Activated CD4-positive, alpha-beta memory T cell treated with anti-CD3 and anti-CD28 coated beads for 36 hours (primary cell): Measurements from ENCODE around the gene TRAPPC6A. TPM values are rescaled to one million over a fixed set of nuclear protein-coding genes. Genes with fewer than 3 reads are reported as not detected.

ENCODE experiments used
- CTCF ChIA-PET: fragments of 350-600 bp; sonication (Branson Sonifier 250); formaldehyde crosslinking; loops from one replicate; lab custom pipeline; 2021; ENCODE audit warnings: antibody characterized with exemption, inconsistent platforms; lab: Charles Lee
- POLR2A ChIA-PET: fragments of 350-600 bp; sonication (Branson Sonifier 250); formaldehyde crosslinking; loops from one replicate; lab custom pipeline; 2021; ENCODE audit warnings: antibody characterized with exemption; lab: Charles Lee
- DNase-seq: peaks from one replicate; pipeline ENCODE4 v3.0.0-alpha.2; 2020
- H3K27ac Mint-ChIP-seq: one replicate; pipeline ENCODE4 v1.8.0; 2021; ENCODE audit warnings: mixed read lengths
- H3K27me3 Mint-ChIP-seq: one replicate; pipeline ENCODE4 v1.8.0; 2021; ENCODE audit warnings: mixed read lengths
- H3K36me3 Mint-ChIP-seq: one replicate; pipeline ENCODE4 v1.8.0; 2021; ENCODE audit warnings: mixed read lengths
- H3K4me1 Mint-ChIP-seq: one replicate; pipeline ENCODE4 v1.8.0; 2021; ENCODE audit warnings: low read depth, mixed read lengths
- H3K4me3 Mint-ChIP-seq: one replicate; pipeline ENCODE4 v1.8.0; 2021; ENCODE audit warnings: mild to moderate bottlenecking, mixed read lengths
- H3K9me3 Mint-ChIP-seq: one replicate; pipeline ENCODE4 v1.8.0; 2021; ENCODE audit warnings: mixed read lengths
- intact Hi-C: fragments of 100-400 bp; cut with micrococcal nuclease; formaldehyde crosslinking; loops from one replicate; pipeline ENCODE4 v1.15.1; 2023
- total RNA-seq, 2 experiments: library from RNA; stranded (reverse); gene quantifications; one replicate each; pipeline ENCODE4 v1.2.3, GENCODE V29; 2021

Gene TRAPPC6A
- total RNA-seq, 2 experiments from 2014 or later = 35.1 to 39.9 TPM

DNA sequence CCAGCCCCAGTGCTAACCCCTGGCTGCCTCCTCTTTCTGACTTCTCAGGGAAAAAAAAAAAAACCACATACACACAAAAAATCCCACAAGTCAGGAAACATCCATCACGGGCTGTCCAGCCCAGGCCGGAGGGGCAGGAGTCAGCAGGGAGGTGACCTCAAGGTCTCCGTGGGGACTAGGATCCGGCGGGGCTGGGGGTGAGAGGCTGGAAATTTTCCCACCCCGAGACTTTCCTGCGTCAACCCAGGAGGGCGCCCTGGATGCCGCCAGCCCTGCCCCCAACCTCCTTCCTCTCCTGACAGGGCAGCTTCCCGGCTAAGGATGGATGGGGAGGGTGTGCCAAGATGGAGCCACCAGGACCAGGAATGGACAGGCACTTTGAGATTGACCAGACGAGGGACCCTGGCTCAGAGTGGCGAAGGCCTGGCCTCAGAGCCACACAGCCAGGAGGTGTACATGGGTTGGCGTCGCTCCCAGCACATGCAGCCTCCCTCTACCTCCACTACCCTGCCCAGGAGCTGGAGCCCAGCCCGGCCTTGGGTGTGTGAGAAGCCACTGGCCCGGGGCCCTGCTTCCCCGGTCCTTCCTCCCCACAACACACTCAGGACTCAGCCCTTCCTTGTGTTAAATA is 33.8 kb upstream of the TRAPPC6A start:
- H3K27ac Mint-ChIP-seq = no peak overlapping the region
- no peaks in the 10 kb centered on the region for H3K9me3 Mint-ChIP-seq
- no peaks in the 10 kb centered on the region for H3K36me3 Mint-ChIP-seq
- ChIA-PET POLR2A (no interaction called here), CTCF (no interaction called here)
- intact Hi-C loops = no loop called here
- no peak for DNase-seq
- no peak overlapping the region for H3K4me3 Mint-ChIP-seq
- H3K27me3 Mint-ChIP-seq = peaks cover 20% of the 10 kb centered on the region
- H3K4me1 Mint-ChIP-seq = peaks cover 2% of the 10 kb centered on the region

DNA sequence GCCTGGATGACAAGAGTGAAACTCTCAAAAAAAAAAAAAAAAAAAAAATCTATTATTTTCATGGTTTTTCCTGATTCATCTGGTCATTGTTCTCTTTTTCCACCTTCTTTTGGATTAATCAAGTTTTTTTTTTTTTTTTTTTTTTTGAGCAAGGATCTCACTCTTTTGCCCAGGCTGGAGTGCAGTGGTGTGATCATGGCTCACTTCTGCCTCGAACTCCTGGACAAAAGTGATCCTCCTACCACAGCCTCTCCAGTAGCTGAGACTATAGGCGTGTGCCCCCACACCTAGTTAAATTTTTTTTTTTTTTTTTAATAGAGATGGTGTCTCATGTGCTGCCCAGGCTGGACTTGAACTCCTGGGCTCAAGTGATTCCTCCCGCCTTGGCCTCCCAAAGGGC is 28.3 kb upstream of the TRAPPC6A start:
- no peaks in the 10 kb centered on the region for H3K4me1 Mint-ChIP-seq
- no peak for DNase-seq
- no peak overlapping the region for H3K4me3 Mint-ChIP-seq
- intact Hi-C loops = no loop called here
- CTCF ChIA-PET = no interaction called here
- no peaks in the 10 kb centered on the region for H3K27me3 Mint-ChIP-seq
- H3K27ac Mint-ChIP-seq = no peak overlapping the region
- POLR2A ChIA-PET = no interaction called here
- no peaks in the 10 kb centered on the region for H3K9me3 Mint-ChIP-seq
- no peaks in the 10 kb centered on the region for H3K36me3 Mint-ChIP-seq

GRCh38 chr19:45205810-45206209 is 27.8 kb upstream of the TRAPPC6A start:
- Mint-ChIP-seq H3K27ac (no peak overlapping the region), H3K9me3 (no peaks in the 10 kb centered on the region), H3K4me3 (no peak overlapping the region), H3K27me3 (no peaks in the 10 kb centered on the region), H3K36me3 (no peaks in the 10 kb centered on the region), H3K4me1 (no peaks in the 10 kb centered on the region)
- CTCF ChIA-PET = no interaction called here
- POLR2A ChIA-PET = no interaction called here
- no peak for DNase-seq
- intact Hi-C loops = no loop called here

- Mint-ChIP-seq H3K4me1 (no peaks in the 10 kb centered on the region), H3K27me3 (no peaks in the 10 kb centered on the region), H3K27ac (no peak overlapping the region), H3K4me3 (no peak overlapping the region), H3K9me3 (no peaks in the 10 kb centered on the region), H3K36me3 (no peaks in the 10 kb centered on the region)
- intact Hi-C loops = no loop called here
- CTCF ChIA-PET = no interaction called here
- POLR2A ChIA-PET = no interaction called here
- DNase-seq = no peak
These were observed 24.6 kb upstream of the TRAPPC6A start for GRCh38 chr19:45202637-45203036.

GRCh38 chr19:45200568-45200967 is 22.5 kb upstream of the TRAPPC6A start:
- CTCF ChIA-PET = interaction anchor here (0.7 to 1.2 kb wide), 2 partner anchors 48 to 138 kb away, joined by 4 to 6 read pairs; no protein-coding TSS in a partner anchor
- DNase-seq = no peak

DNA sequence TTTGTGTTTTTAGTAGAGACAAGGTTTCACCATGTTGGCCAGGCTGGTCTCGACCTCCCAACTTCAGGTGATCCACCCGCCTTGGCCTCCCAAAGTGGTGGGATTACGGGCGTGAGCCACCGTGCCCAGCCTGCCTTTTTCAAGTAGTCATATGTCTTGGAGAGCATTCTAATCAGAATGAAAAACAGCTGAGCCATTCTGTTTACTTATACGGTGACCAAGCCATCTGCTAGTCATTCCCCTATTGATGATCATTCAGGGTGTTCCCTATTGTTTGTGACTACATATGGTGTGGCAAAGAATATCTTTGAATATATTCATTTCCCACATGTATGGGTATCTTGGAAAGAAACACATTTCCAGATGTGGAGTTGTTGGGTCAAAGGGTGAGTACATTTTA is 17.7 kb upstream of the TRAPPC6A start:
- no peak for DNase-seq
- intact Hi-C loops = no loop called here
- Mint-ChIP-seq H3K27ac (no peak overlapping the region), H3K27me3 (no peaks in the 10 kb centered on the region), H3K9me3 (no peaks in the 10 kb centered on the region), H3K4me3 (no peak overlapping the region), H3K36me3 (no peaks in the 10 kb centered on the region), H3K4me1 (no peaks in the 10 kb centered on the region)
- ChIA-PET POLR2A (no interaction called here), CTCF (no interaction called here)

More at GRCh38 chr19:45200568-45200967, 22.5 kb upstream of the TRAPPC6A start:
- intact Hi-C loops = no loop called here
- Mint-ChIP-seq H3K9me3 (no peaks in the 10 kb centered on the region), H3K4me3 (no peak overlapping the region), H3K4me1 (no peaks in the 10 kb centered on the region), H3K27ac (no peak overlapping the region), H3K36me3 (no peaks in the 10 kb centered on the region), H3K27me3 (no peaks in the 10 kb centered on the region)
- POLR2A ChIA-PET = no interaction called here

GRCh38 chr19:45191375-45191774 is 13.3 kb upstream of the TRAPPC6A start:
- CTCF ChIA-PET = no interaction called here
- no peak overlapping the region for H3K27ac Mint-ChIP-seq
- DNase-seq = no peak
- H3K4me3 Mint-ChIP-seq = no peak overlapping the region
- peaks cover 4% of the 10 kb centered on the region for H3K9me3 Mint-ChIP-seq
- no peaks in the 10 kb centered on the region for H3K36me3 Mint-ChIP-seq
- POLR2A ChIA-PET = no interaction called here
- H3K27me3 Mint-ChIP-seq = no peaks in the 10 kb centered on the region
- H3K4me1 Mint-ChIP-seq = peaks cover 2% of the 10 kb centered on the region
- intact Hi-C loops = loop anchor here (5.0 kb wide), 1 partner anchor 146 kb away; no protein-coding TSS in a partner anchor

DNA sequence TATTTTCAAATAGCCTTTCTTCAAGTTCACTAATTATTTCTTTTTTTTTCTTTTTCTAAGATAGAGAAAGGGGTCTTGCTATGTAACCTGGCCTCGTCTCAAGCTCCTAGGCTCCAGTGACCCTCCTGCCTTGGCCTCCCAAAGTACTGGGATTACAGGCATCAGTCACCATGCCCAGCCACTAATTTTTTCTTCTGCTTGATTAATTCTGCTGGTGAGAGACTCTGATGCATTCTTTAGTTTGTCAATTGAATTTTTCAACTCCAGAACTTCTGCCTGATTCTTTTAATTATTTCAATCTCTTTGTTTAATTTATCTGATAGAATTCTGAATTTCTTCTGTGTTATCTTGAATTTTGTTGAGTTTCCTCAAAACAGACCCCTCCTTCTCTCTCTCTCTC is 11.9 kb upstream of the TRAPPC6A start:
- Mint-ChIP-seq H3K4me3 (no peak overlapping the region), H3K27ac (no peak overlapping the region), H3K27me3 (no peaks in the 10 kb centered on the region), H3K4me1 (peaks cover 2% of the 10 kb centered on the region), H3K36me3 (no peaks in the 10 kb centered on the region), H3K9me3 (peaks cover 4% of the 10 kb centered on the region)
- intact Hi-C loops = loop anchor here (5.0 kb wide), 1 partner anchor 147 kb away; no protein-coding TSS in a partner anchor
- CTCF ChIA-PET = no interaction called here
- DNase-seq = no peak
- POLR2A ChIA-PET = no interaction called here

GRCh38 chr19:45187421-45188100 is 9.5 kb upstream of the TRAPPC6A start:
- ChIA-PET POLR2A (no interaction called here), CTCF (interaction anchor here (0.7 to 2.6 kb wide), 12 partner anchors 9 to 198 kb away, joined by 3 to 11 read pairs (median 3); partner anchors contain the start of genes BLOC1S3, MARK4 and TRAPPC6A)
- H3K4me1 Mint-ChIP-seq = peaks cover 4% of the 10 kb centered on the region
- intact Hi-C loops = no loop called here
- no peak overlapping the region for H3K27ac Mint-ChIP-seq
- peak; percentile 36 for DNase-seq
- H3K36me3 Mint-ChIP-seq = no peaks in the 10 kb centered on the region
- H3K4me3 Mint-ChIP-seq = no peak overlapping the region
- H3K27me3 Mint-ChIP-seq = no peaks in the 10 kb centered on the region
- H3K9me3 Mint-ChIP-seq = peaks cover 4% of the 10 kb centered on the region

GRCh38 chr19:45186509-45187334 is 8.7 kb upstream of the TRAPPC6A start:
- no peak overlapping the region for H3K27ac Mint-ChIP-seq
- no peak overlapping the region for H3K4me3 Mint-ChIP-seq
- intact Hi-C loops = no loop called here
- no peak for DNase-seq
- H3K9me3 Mint-ChIP-seq = peaks cover 4% of the 10 kb centered on the region
- no peaks in the 10 kb centered on the region for H3K27me3 Mint-ChIP-seq
- no peaks in the 10 kb centered on the region for H3K36me3 Mint-ChIP-seq
- ChIA-PET POLR2A (no interaction called here), CTCF (interaction anchor here (0.7 to 2.6 kb wide), 10 partner anchors 8 to 197 kb away, joined by 3 to 11 read pairs (median 3); partner anchors contain the start of genes BLOC1S3 and TRAPPC6A)
- peaks cover 4% of the 10 kb centered on the region for H3K4me1 Mint-ChIP-seq

DNA sequence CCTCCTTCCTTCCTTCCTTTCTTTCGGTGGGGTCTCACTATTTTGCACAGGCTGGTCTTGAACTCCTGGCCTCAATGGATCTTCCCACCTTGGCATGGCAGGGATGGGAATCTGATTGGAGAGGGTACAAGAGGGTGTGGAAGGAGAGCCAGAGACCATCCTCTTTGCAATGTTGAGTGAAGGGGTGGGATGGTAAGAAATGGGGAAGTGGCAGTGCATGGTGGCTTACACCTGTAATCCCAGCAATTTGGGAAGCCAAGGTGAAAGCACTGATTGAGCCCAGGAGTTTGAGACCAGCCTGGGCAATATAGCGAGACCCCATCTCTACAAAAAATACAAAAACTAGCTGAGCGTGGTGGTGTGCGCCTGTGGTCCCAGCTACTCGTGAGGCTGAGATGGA is 6.1 kb upstream of the TRAPPC6A start:
- CTCF ChIA-PET = no interaction called here
- Mint-ChIP-seq H3K4me1 (peaks cover 23% of the 10 kb centered on the region), H3K27ac (no peak overlapping the region), H3K36me3 (peaks cover 5% of the 10 kb centered on the region), H3K27me3 (no peaks in the 10 kb centered on the region), H3K9me3 (no peaks in the 10 kb centered on the region), H3K4me3 (no peak overlapping the region)
- POLR2A ChIA-PET = no interaction called here
- DNase-seq = no peak
- intact Hi-C loops = no loop called here

- Mint-ChIP-seq H3K36me3 (peaks cover 5% of the 10 kb centered on the region), H3K27me3 (no peaks in the 10 kb centered on the region), H3K9me3 (no peaks in the 10 kb centered on the region), H3K4me3 (no peak overlapping the region), H3K4me1 (peaks cover 23% of the 10 kb centered on the region), H3K27ac (no peak overlapping the region)
- POLR2A ChIA-PET = interaction anchor here (0.6 kb wide), 1 partner anchor 501 kb away, joined by 3 read pairs; no protein-coding TSS in a partner anchor
- intact Hi-C loops = no loop called here
- DNase-seq = no peak
- CTCF ChIA-PET = interaction anchor here (1.3 to 1.4 kb wide), 2 partner anchors 13 to 156 kb away, joined by 4 read pairs; no protein-coding TSS in a partner anchor
These were observed 4.7 kb upstream of the TRAPPC6A start for GRCh38 chr19:45182758-45183157.
